GM19372 (cell line): Measurements from ENCODE around the gene POGLUT2.
"Not testable (repeated sequence)": the region's sequence is repeated elsewhere in the genome, so short reads cannot be mapped to it uniquely, and the experiment has no call there.

Experiments used
- ATAC-seq: cut with Tn5 transposase; IDR thresholded peaks from one replicate; pipeline ENCODE4 v1.9.1; 2021; ENCODE audit warnings: mild to moderate bottlenecking, low read depth, moderate library complexity; ENCODE audit not compliant: unreplicated experiment

Gene POGLUT2

DNA sequence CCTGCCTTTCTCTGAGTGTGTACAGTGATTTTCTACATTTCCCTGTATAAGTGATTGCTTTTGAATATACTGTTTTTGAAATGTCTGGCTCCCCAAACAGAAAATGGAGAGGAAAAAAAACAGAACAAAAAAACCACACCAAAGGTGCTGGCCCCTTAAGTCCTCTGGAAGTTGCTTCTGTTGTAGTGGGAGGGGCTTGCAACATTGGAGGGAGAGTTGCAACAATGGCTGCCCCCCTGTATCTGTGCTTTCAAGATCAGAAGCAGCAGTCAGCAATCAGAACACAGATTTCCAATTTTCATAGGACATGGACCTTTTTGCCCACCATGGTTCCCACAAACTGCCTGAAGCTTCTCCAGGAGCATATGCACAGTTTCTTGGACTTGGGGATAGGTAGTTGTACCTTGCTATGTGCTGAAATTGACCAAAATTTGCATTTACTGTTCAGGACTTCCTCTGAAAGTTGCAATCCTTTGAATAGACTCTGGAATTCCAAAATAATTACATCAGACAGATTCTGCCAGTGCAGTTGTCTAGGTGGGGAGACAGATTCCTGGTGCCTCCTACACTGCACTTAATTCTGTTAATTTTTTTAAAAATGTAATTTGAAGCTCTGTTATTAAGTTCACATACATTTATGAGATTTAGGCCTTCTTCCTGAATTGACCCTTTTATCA, 14.0 kb upstream of the POGLUT2 start:
- ATAC-seq: no peak

- ATAC-seq: no peak
Observed at GRCh38 chr13:102807699-102808098, 8.9 kb upstream of the POGLUT2 start.

- no peak for ATAC-seq
Observed at GRCh38 chr13:102805680-102806079, 6.9 kb upstream of the POGLUT2 start.

DNA sequence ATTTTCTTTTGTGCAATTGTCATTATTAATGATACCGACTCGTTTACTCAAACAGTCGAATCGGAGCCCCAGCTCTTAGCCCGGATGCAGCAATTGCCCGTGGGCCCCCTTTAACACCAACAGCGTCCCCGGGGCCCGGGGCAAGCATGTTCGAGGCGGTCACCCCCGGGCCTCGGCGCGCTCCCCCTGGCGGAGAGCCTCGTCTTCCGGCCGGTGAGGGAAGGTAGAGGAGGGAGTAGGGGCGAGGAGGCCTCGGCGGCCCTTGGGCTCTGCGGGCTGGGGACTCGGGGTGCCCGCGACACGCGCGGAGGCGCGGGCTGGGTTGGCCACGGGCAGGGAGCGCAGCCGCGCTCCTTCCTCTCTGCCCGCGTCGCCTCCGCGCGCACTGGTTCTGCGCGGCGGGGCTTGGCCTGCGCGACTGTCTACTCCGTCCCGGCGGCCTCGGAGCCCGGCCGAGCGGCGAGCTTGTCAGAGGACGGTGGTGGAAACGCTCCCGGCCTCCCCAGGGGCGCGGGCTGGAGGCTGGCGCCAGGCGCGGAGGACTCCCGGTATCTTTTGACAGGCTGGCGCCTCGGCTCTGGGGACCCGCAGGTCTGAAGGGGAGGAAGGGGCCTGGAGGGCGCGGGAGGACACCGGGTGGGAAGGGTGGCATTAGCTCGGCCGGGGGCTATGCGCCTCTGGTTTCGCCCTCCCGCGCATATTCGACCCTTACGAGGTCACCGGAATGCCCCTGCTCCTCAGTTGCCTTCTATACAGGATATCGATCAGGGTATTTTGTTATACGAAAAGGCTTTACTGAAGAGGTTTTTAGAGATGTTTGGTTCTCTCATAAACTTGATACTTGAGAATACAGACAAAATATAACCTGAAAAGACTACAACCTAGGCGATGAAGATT, 1.6 kb upstream of the POGLUT2 start:
- ATAC-seq: peak; percentile 63

DNA sequence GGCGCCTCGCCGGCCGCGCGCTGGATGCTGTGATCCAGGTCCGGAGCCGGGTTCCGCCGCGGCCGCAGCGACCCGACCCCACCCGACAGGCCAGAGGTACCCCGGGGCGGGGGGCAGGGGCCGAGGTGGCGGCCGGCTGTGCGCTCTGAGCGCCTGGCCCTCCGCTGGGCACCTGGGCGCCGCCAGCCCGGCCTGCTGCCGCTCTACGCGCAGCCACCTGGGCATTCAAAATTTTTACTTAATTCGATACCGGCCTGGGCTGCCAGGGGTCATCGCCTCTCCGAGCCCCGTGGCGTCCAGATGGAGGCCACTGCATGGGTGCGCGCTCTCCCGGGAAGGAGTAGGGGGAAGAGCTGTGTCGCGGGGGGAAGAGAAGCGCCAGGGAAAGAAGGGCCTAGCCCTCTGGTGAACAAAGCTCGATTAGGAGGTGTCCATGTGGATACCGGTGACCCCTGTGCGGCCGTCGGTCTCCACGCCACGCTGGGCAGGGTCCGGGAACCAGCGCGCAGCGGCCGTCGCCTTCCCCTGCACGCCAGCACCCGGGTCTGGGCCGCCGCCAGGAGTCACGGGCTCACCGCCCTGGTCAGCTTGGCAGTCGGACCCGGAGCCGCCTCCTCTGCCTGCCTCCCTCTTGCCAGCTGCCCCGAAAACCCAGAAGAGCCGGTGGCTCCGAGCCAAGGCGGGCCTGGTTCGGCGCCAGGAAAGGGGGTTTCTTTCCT, 809 bp upstream of the POGLUT2 start:
- ATAC-seq: peak; percentile 3

DNA sequence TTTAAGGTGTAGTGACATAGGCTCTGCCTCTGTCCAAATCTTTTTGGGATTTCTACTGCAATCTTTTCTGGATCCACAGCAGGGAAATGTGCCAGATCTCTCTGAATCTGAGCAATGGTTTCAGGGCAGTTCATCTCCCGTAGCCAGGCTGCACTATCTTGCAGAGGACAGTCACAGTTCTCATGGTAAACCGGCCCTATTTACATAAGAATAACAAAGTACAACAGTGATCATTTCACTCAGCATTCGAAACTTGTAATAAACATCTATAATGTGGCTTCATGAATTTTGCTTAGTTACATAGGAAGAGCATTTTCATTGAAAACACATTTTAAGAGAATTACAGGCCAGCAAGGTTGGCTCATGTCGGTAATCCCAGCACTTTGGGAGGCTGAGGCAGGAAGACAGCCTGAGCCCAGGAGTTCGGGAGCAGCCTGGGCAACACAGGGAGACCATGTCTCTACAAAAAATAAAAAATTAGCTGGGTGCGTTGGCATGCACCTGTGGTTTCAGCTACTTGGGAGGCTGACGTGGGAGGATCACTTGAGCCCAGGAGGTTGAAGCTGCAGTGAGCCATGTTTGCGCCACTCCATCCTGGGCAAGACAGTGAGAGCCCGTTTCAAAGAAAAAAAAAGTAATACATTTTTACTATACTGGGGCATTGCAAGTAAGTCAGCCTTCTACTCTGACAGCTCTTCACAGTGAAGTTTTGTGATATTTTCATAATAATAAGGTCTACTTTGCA, 5.0 kb downstream of the POGLUT2 start:
- ATAC-seq: no peak

- ATAC-seq: no peak
Observed at GRCh38 chr13:102792396-102792795, 6.4 kb downstream of the POGLUT2 start.

DNA sequence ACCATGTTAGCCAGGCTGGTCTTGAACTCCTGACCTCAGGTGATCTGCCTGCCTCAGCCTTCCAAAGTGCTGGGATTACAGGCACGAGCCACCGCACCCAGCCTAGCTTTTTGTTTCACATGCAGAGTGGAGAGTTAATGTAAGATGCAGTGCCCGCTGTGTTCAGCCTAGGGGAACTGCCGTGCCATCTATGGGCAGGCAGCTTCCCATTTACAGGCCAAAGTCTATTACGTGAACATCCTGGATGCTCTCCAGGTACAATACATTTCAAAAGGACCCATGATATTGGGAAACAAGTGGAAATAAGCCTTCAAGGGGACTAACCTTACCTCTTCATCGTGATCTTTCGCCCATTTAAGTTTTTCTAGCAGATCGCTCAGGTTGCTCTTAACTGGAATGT, 10.1 kb downstream of the POGLUT2 start:
- ATAC-seq: no peak

DNA sequence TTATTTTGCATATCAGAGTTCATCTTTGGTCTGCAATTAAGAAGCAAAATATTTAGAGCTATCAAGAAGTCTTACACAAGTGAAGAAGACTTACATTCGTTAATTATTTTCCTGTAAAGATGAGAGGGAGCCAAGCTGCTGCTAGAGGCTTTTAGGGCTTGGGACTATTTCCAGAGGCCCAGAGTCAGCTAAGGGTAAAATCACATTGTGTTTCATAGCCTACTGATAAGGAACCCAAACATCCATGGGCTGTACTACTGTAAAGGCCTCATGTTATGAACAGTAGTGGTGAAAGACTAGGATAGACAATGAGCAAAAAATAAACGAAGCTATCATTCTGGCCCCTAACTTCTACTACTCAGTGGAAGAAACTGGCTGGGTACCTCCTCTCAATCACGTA, 14.3 kb downstream of the POGLUT2 start:
- no peak for ATAC-seq

DNA sequence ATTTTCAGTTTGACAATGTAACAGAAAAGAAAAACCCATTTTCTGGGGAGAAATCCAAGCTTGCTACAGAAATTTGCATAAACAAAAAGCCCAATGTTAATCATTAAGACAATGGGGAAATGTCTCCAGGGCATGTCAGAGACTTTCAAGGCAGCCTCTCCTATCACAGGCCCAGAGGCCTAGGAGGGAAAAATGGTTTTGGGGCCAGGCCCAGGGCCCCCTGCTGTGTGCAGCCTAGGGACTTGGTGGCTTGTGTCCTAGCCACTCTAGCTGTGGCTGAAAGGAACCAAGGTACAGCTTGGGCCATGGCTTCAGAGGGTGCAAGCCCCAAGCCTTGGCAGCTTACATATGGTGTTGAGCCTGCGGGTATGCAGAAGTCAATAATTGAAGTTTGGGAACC, 17.2 kb downstream of the POGLUT2 start:
- ATAC-seq: no peak

- ATAC-seq: not testable (repeated sequence)
Observed at GRCh38 chr13:102780656-102781055, 18.1 kb downstream of the POGLUT2 start.

DNA sequence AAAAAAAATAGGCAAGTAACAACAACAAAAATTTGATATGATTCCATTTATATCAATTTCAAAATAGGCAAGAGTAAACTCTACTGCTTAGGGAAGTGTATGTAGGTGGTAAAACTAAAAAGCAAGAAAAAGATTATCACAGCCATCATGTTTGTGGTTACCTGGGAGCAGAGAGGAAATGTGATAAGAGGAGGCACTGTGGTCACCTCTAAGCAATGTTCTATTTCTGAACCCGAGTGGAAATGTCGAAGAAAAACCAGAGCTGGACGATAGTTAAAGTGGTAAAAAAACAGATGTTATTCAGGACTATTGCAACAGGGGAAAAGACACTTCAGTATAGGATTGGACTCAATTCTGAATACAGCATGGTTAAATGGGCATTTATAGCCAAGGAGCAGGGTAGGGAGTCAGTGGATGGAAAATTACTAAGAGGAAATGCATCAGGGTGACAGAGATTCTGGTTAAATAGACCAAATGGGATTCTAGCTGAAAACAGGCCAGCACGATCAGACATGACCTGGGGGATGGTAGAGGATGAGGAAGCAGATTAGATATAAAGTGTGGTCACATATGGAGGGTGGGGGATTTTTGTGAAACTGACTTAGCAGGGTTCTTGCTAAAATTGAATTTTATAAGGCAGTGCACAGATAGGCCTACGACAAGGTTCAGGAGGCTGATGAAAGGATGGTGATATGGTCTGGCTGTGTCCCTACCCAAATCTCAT, 19.2 kb downstream of the POGLUT2 start:
- no peak for ATAC-seq

GRCh38 chr13:102777736-102778135, 21.0 kb downstream of the POGLUT2 start:
- ATAC-seq: no peak

GRCh38 chr13:102776271-102776670, 22.5 kb downstream of the POGLUT2 start:
- no peak for ATAC-seq

DNA sequence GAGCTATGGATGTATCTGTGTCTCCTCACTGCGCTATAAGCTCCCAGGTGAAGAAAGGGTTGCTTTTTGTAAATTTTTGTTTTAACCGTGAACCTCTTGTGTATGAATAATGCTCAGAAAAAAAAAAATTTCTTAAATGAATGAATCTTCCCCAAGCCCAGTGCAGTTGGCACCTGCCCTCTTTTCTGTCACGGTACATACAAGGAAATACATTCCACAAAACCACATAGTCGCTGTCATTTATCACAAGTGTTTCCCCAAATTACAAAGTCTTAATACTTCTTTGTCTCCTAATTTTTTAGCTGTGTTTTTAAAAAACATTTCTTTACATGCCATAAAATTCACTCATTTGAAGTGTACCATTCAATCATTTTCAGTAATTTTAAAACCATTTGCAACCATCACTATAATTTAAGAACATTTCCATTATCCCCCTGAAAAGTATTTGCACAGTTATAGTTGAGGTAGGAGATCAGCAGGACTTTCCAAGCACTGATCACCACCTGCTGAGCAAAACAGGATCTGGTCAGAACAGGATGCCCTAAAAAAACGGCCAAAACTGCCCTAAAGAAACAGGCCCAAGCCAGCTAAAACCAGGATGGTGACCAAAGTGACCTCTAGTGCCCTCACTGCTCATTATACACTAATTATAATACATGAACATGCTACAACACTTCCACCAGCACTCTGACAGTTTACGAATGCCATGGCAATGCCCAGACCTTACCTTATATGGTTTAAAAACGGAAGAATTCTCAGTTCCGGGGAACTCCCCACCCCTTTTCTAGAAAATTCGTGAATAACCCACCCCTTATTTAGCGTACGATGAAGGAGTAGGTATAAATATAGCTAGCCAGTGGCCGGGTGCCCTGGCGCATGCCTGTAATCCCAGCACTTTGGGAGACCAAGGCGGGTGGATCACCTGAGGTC, 23.9 kb downstream of the POGLUT2 start:
- ATAC-seq: no peak

DNA sequence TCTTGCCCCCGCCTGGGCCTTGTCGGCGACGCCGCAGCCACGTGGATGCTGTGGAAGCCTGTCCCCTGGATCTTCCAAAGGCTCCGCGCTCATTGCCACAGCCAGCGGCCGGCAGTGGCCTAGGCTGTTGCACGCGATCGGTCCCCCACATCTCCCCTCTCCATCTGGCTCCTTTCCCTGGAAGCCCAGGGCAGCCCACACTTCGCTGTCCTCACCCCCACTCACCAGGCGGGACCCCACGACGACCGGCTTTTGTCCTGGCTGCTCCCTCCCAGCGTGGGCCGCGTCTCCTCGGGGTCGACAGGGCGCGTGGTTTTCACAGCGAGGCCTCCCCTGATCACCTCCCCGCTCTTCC, 24.6 kb downstream of the POGLUT2 start:
- no peak for ATAC-seq

DNA sequence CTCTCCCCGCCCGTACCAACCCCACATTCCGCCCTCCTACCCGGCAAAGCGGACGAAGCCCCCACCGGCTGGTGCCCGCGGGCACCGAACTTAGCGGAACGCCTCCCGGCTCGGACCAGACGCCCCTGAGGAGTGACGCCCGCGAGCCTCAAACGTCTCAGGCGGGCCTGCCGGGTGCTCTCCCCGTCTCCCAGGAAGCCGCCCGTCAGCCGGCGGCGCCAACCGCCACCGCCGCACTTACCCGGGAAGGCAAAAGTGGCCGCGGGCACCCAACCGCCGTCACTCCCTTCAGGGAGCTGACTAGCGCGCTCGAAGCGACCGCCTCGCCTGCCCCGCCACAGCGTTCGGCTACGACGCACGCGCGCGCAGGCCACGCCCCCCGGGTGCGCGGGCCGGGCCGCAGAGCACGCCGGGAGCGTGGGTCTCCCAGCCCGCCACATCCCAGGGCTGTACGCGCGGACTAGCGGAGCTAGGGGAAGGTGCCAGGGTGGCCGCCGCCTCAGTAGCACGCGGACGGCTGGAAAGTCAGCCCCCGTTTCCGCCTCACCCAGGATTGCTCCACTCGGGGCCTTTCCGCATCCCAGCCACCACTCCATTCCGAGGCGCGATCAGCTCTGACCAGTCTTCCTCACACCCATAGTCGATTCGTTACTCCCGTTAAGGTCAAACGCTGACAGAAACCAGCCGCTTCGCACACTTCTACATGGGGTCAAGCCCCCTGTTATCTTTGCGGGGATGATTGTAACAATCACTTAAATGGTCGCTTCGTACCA, 25.1 kb downstream of the POGLUT2 start, which contains the start of gene TEX30:
TSS of gene TEX30 (minus strand) at position 346 of the 773 bp plus-strand sequence. CDS start 3,760 bp downstream, outside the sequence.
- peak; percentile 90 for ATAC-seq

- no peak for ATAC-seq
Observed at GRCh38 chr13:102772042-102772425, 26.7 kb downstream of the POGLUT2 start.
